GM21367 (cell line): Measurements from ENCODE around the gene BUD31.
"Not testable (repeated sequence)": the region's sequence is repeated elsewhere in the genome, so short reads cannot be mapped to it uniquely, and the experiment has no call there.

Experiments used
- ATAC-seq: cut with Tn5 transposase; IDR thresholded peaks from one replicate; pipeline ENCODE4 v1.9.1; 2021; ENCODE audit not compliant: unreplicated experiment

The BUD31 gene

GRCh38 chr7:99397297-99397983 is 11.3 kb upstream of the BUD31 start:
- ATAC-seq = no peak

GRCh38 chr7:99398891-99399445 is 9.8 kb upstream of the BUD31 start:
- no peak for ATAC-seq

DNA sequence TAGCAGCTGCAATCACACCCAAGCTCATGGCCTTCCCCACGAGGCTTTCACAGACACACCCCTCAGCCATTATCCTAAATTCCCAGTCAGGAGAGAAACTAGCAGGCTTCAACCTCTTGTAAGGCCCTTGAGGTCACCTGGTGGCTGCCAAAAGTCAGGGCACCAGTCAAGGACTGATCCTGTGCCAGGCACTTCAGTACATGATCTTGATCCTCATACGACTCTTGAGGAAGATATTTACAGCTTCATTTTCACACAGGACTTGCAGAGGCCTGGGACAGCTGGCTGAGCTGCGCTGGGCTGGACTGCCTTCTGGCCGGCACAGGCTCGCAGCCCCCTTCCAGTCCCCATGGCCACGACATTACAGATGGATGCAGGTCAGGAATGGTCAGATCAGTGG is 9.2 kb upstream of the BUD31 start:
- no peak for ATAC-seq

- ATAC-seq = no peak
These were observed 5.9 kb upstream of the BUD31 start for GRCh38 chr7:99402854-99403253.

GRCh38 chr7:99403764-99404163 is 5.0 kb upstream of the BUD31 start:
- ATAC-seq = no peak

- no peak for ATAC-seq
These were observed 4.4 kb upstream of the BUD31 start for GRCh38 chr7:99404235-99404976.

GRCh38 chr7:99404977-99405320 is 3.8 kb upstream of the BUD31 start:
- ATAC-seq = no peak

GRCh38 chr7:99406557-99406956 is 2.2 kb upstream of the BUD31 start:
- ATAC-seq = no peak

GRCh38 chr7:99407872-99408378 is 844 bp upstream of the BUD31 start:
- peak; percentile 10 for ATAC-seq

- no peak for ATAC-seq
These were observed 413 bp downstream of the BUD31 start for GRCh38 chr7:99409192-99409572.

DNA sequence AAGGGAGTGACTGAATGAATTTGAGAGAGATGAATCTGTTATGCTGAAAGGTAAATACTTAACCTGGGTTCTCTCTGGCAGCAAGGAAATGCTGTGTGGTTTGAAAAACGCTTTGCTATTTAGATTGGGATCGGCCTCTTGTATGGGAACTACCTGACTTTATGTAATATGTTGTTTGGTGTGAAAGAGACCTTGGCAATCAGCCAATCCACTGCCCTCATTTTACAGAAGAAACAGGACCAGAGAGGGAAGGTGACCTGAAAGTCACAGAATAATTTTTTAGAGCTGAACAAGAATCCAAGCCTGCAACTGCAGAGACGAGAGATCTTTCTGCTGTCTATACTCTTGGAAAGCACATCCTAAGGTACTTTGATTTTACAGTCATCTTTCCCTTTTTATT is 1.0 kb downstream of the BUD31 start:
- no peak for ATAC-seq

GRCh38 chr7:99410635-99411034 is 1.9 kb downstream of the BUD31 start:
- no peak for ATAC-seq

GRCh38 chr7:99415513-99416127 is 6.9 kb downstream of the BUD31 start:
- not testable (repeated sequence) for ATAC-seq

GRCh38 chr7:99418260-99418659 is 9.5 kb downstream of the BUD31 start:
- ATAC-seq = no peak

GRCh38 chr7:99419323-99420021 is 10.7 kb downstream of the BUD31 start:
- no peak for ATAC-seq

DNA sequence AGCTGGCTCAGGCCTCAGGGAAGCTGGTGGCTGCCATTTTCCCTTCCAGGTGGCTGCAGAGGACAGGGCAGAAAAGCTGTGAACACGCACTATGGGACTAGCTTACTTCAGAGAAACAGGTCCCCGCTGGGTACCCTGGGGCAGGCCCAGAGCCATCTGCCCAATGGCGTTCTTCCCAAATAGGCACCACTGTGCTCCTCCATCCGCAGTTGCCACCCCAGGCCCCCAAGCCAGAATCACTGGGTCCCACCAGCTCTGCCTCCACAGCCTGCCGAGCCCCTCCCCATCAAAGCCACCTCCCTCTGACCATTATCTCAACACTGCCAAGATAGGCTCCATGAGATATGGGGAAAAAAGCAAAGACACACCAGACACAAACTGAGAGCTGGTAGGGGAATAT is 11.4 kb downstream of the BUD31 start:
- no peak for ATAC-seq

GRCh38 chr7:99420986-99421385 is 12.2 kb downstream of the BUD31 start:
- ATAC-seq = no peak

GRCh38 chr7:99422186-99422585 is 13.4 kb downstream of the BUD31 start:
- ATAC-seq = no peak

DNA sequence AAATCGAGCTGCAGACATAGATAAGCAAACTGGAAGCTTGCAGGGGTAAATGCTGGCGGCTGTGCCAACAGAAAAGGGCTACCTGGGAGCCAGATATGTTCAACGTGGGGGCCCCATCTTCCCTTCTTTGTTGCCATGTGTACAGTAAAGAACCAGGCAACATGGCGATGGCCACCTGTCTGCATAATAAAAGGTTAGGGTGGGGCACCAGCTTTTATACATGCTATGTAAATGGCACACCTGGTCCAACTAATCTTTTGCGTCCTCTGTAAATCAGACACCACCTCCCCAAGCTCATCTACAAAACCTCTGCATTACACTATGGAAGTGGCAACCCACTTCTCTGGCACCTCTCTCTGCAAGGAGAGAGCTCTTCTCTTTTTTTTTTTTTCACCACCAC is 13.9 kb downstream of the BUD31 start:
- ATAC-seq = no peak

GRCh38 chr7:99424932-99425730 is 16.4 kb downstream of the BUD31 start:
- no peak for ATAC-seq
